ENCODE results near the gene RALGAPA2.

DNA sequence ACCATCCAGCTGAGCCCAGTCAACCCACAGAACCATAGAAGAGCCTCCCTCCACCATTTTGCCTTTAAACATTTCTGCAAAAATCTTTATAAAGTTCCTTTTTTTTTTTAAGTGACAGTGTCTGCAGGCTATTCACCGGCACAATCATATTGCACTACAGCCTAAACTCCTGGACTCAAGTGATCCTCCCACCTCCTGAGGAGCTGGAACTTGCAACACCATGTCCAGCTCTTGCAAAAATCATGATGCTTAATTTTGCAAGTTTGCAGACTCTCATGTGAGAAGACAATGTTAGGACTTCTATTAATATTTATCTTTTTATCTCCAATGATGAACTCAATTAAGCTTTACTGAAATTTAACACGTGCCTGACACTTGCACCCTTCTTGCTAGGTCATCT lies 255.7 kb downstream of the RALGAPA2 start:
- TF ChIP-seq CTCF (conservative IDR thresholded peaks at IDR 0.05; ENCODE audit: low read depth in 2 of 2) (no peak), NANOG (IDR thresholded peaks at IDR 0.05; ENCODE audit: borderline replicate concordance) (no peak), REST (IDR thresholded peaks at IDR 0.05; ENCODE audit: unreplicated experiment) (no peak), EZH2phosphoT487 (IDR thresholded peaks at IDR 0.05; ENCODE audit: unreplicated experiment) (no peak), POLR2AphosphoS5 (IDR thresholded peaks at IDR 0.05; ENCODE audit: low read depth) (no peak)
